SK-N-SH (cell line): ENCODE data around the gene NAV1. TPM values are rescaled to one million over a fixed set of nuclear protein-coding genes. Genes with fewer than 3 reads are reported as not detected.
A peak's percentile ranks its signal among the peaks of the same experiment; 100 is the strongest.

Experiments used
- CTCF ChIA-PET: fragments of 300-600, 350-600 bp; formaldehyde crosslinking; extraction: SDS; loops from one replicate; lab custom pipeline; 2021; lab: Yijun Ruan, JAX
- POLR2A ChIA-PET: fragments of 350-600 bp; sonication (Branson Sonifier 250); formaldehyde crosslinking; extraction: SDS; loops from one replicate; lab custom pipeline; 2020; ENCODE audit warnings: antibody characterized with exemption, inconsistent platforms; lab: Yijun Ruan, JAX
- DNase-seq: peaks from one replicate; pipeline ENCODE4 v3.0.0; 2012
- H2AFZ ChIP-seq: fragments of 200-600 bp; sonication (generic); 2 replicates; pipeline ENCODE4 v1.8.1; 2016; ENCODE audit warnings: antibody characterized with exemption, mild to moderate bottlenecking, low read depth
- H3F3A ChIP-seq: fragments of 200-600 bp; sonication (generic); replicated peaks from 2 replicates; pipeline ENCODE3; 2016; ENCODE audit warnings: antibody characterized with exemption, mild to moderate bottlenecking; ENCODE audit not compliant: insufficient read depth
- H3K27ac ChIP-seq, 2 experiments: fragments of 200-500 bp in 1 of 2; fragments of 200-600 bp in 1 of 2; sonication (Bioruptor generic) in 1 of 2; sonication (generic), shearing (Covaris generic) in 1 of 2; 2 replicates each; pipeline versions ENCODE4 v1.5.1 to v1.6.1; 2014 to 2016; ENCODE audit warnings: low read depth in 2 of 2, inconsistent platforms in 1 of 2, low read length in 1 of 2, mild to moderate bottlenecking in 1 of 2, mixed read lengths in 1 of 2
- H3K27me3 ChIP-seq: fragments of 200-600 bp; sonication (generic), shearing (Covaris generic); 2 replicates; pipeline ENCODE4 v1.6.1; 2016; ENCODE audit warnings: mixed run types; ENCODE audit not compliant: insufficient read depth
- H3K36me3 ChIP-seq, 2 experiments: fragments of 200-500 bp in 1 of 2; fragments of 200-600 bp in 1 of 2; sonication (Bioruptor generic) in 1 of 2; sonication (generic) in 1 of 2; replicated peaks in 1 of 2; 2 replicates each; pipeline versions ENCODE3 to v1.5.1; 2014 to 2016; ENCODE audit warnings: low read length in 1 of 2, mild to moderate bottlenecking in 1 of 2; ENCODE audit not compliant: insufficient read depth in 2 of 2, control insufficient read depth in 1 of 2
- H3K4me1 ChIP-seq, 2 experiments: fragments of 200-500 bp in 1 of 2; fragments of 200-600 bp in 1 of 2; sonication (Bioruptor generic) in 1 of 2; sonication (generic), shearing (Covaris generic) in 1 of 2; 2 replicates each; pipeline versions ENCODE4 v1.5.1 to v1.6.1; 2014 to 2016; ENCODE audit warnings: low read depth in 1 of 2, low read length in 1 of 2, mixed run types in 1 of 2; ENCODE audit not compliant: insufficient read depth in 2 of 2, control insufficient read depth in 1 of 2
- H3K4me2 ChIP-seq: fragments of 200-600 bp; sonication (generic), shearing (Covaris generic); 2 replicates; pipeline ENCODE4 v1.6.1; 2017; ENCODE audit warnings: mixed run types
- H3K4me3 ChIP-seq, 2 experiments: fragments of 200-500 bp in 1 of 2; fragments of 200-600 bp in 1 of 2; sonication (Bioruptor generic) in 1 of 2; sonication (generic), shearing (Covaris generic) in 1 of 2; 2 replicates each; pipeline versions ENCODE4 v1.5.1 to v1.8.1; 2014 to 2016; ENCODE audit warnings: low read depth in 2 of 2, inconsistent platforms in 1 of 2, low read length in 1 of 2, mild to moderate bottlenecking in 1 of 2, mixed read lengths in 1 of 2, moderate library complexity in 1 of 2
- H3K79me2 ChIP-seq: fragments of 200-600 bp; sonication (generic); 2 replicates; pipeline ENCODE4 v1.8.1; 2017; ENCODE audit warnings: mild to moderate bottlenecking; ENCODE audit not compliant: insufficient read depth
- H3K9ac ChIP-seq: fragments of 200-600 bp; sonication (generic); 2 replicates; pipeline ENCODE4 v1.6.1; 2017; ENCODE audit warnings: mixed run types
- H3K9me2 ChIP-seq: fragments of 200-600 bp; sonication (generic); 2 replicates; pipeline ENCODE4 v1.6.1; 2017; ENCODE audit warnings: mixed run types
- H3K9me3 ChIP-seq: fragments of 200-600 bp; sonication (generic); 2 replicates; pipeline ENCODE4 v1.6.1; 2017; ENCODE audit warnings: mixed run types, mild to moderate bottlenecking, moderate library complexity
- H4K20me1 ChIP-seq: fragments of 200-600 bp; sonication (generic); 2 replicates; pipeline ENCODE4 v1.6.1; 2017; ENCODE audit warnings: mild to moderate bottlenecking, mixed run types; ENCODE audit not compliant: insufficient read depth
- EZH2phosphoT487 ChIP-seq: fragments of 200-600 bp; sonication (generic); IDR thresholded peaks from 2 replicates; pipeline ENCODE4 v1.6.1; 2017; ENCODE audit warnings: low read depth, mixed run types, mild to moderate bottlenecking, antibody characterized with exemption, moderate library complexity, borderline replicate concordance
- FOXJ3 ChIP-seq: sonication (generic); formaldehyde crosslinking; IDR thresholded peaks from 2 replicates; pipeline ENCODE4 v1.5.1; 2020; ENCODE audit warnings: mild to moderate bottlenecking, missing genetic modification reagents
- GABPA ChIP-seq: IDR thresholded peaks from 2 replicates; pipeline ENCODE4 v1.4.0; 2012; ENCODE audit warnings: low read depth, mild to moderate bottlenecking
- JUND ChIP-seq: IDR thresholded peaks from 2 replicates; pipeline ENCODE4 v1.4.0; 2012
- MEF2A ChIP-seq: IDR thresholded peaks from 2 replicates; pipeline ENCODE4 v1.4.0; 2012; ENCODE audit warnings: low read depth, borderline replicate concordance
- POLR2AphosphoS5 ChIP-seq: IDR thresholded peaks from 2 replicates; pipeline ENCODE4 v1.6.1; 2012; ENCODE audit warnings: low read depth, low read length
- RAD21 ChIP-seq: IDR thresholded peaks from 2 replicates; pipeline ENCODE4 v1.6.1; 2012; ENCODE audit warnings: mild to moderate bottlenecking, low read length
- RFX5 ChIP-seq: IDR thresholded peaks from 2 replicates; pipeline ENCODE4 v1.6.1; 2012; ENCODE audit warnings: mild to moderate bottlenecking, improper control_type of control experiment, low read length
- SIN3A ChIP-seq: IDR thresholded peaks from 2 replicates; pipeline ENCODE4 v1.6.1; 2012; ENCODE audit warnings: low read depth, mild to moderate bottlenecking, low read length, moderate library complexity, borderline replicate concordance
- TCF12 ChIP-seq: IDR thresholded peaks from 2 replicates; pipeline ENCODE4 v1.4.0; 2012
- TEAD4 ChIP-seq: IDR thresholded peaks from 2 replicates; pipeline ENCODE4 v1.4.0; 2012; ENCODE audit warnings: mild to moderate bottlenecking, borderline replicate concordance; ENCODE audit not compliant: insufficient read depth
- WGBS: methylation state at CpG from one replicate; pipeline ENCODE4 v1.1.6; 2017; ENCODE audit warnings: low lambda C conversion rate; 5-methylcytosine and 5-hydroxymethylcytosine counted together
- polyA plus RNA-seq, 3 experiments: library from polyadenylated mRNA; depleted of rRNA; stranded (reverse); fragments of >200 nt; gene quantifications; 2 replicates each; pipeline ENCODE4 v1.2.3, GENCODE V29; 2012
- TF ChIP-seq, protein P1 (sequence below): fragments of 200-600 bp; sonication (generic); IDR thresholded peaks from 2 replicates; pipeline ENCODE4 v1.6.1; 2017; ENCODE audit warnings: antibody characterized with exemption, mild to moderate bottlenecking, moderate library complexity
- TF ChIP-seq, protein P2 (sequence below): IDR thresholded peaks from 2 replicates; pipeline ENCODE4 v1.4.0; 2012; ENCODE audit warnings: low read depth, borderline replicate concordance
- TF ChIP-seq, protein P3 (sequence below): fragments of 150-350 bp; IDR thresholded peaks from 2 replicates; pipeline ENCODE4 v1.6.1; 2017; ENCODE audit warnings: antibody characterized with exemption, low read length, low read depth, borderline replicate concordance

The NAV1 gene
- polyA plus RNA-seq, 1 of the 3 experiments (the other 2 are of a cell fraction), result 16.1 TPM

DNA sequence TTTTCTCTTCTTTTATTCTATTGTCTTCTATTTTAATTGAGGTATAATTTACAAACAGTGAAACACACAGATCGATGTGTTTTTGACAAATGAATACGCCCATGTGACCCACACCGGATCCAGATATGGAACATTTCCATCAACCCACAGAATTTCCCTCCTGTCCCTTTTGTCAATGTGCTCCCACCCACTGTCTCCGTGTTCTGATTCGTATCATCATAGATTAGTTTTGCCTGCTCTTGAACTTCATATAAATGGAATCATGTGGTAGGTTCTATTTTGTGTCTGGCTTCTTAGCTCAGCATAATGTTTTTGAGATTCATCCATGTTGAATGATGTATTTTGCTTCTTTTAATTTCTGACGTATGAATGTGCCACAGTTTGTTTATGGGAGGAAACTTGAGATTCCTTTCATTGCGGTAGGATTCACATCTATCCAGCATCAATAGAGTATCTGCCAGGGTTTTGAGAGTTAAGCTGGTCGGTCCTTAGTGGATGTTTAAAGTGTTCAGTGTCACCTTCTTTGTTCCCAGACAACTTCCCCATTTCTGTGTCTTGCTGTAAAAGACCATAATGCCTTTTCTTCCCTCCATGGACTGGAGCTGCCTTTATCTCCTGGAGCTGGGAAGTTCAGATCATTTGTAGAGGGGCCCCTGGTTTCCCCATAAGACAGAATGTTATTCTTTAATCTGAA is 14.7 kb downstream of the NAV1 start:
- H3F3A ChIP-seq, result peaks cover 59% of the 10 kb centered on the region
- CTCF ChIA-PET, result interaction anchor here (1.2 to 12.3 kb wide), 7 partner anchors 9 to 419 kb away, joined by 3 to 176 read pairs (median 10); partner anchors contain the start of gene NAV1
- peaks cover 46 to 63% of the 10 kb centered on the region in 2 experiments for H3K4me1 ChIP-seq
- peak overlapping the region; percentile 56 for H3K4me2 ChIP-seq
- peak overlapping the region; percentile 60 to 95 for H3K27ac ChIP-seq
- H3K9me3 ChIP-seq, result no peaks in the 10 kb centered on the region
- no peak overlapping the region for H2AFZ ChIP-seq
- H3K4me3 ChIP-seq, result 0 out of 4 replicates have a peak overlapping the region, but pooled peaks of 1 of the 2 experiments have one; percentile 1
- POLR2A ChIA-PET, result no interaction called here
- no peaks in the 10 kb centered on the region for H3K27me3 ChIP-seq
- H4K20me1 ChIP-seq, result peaks cover 43% of the 10 kb centered on the region
- 75% methylated on average over 8 of the region's 8 CpGs for WGBS
- H3K36me3 ChIP-seq, result peaks cover 0 to 8% of the 10 kb centered on the region in 2 experiments
- H3K9ac ChIP-seq, result peak overlapping the region; percentile 47; the same call in 1 of the 2 replicates
- no peaks in the 10 kb centered on the region for H3K9me2 ChIP-seq
- TF ChIP-seq, protein P1, sequence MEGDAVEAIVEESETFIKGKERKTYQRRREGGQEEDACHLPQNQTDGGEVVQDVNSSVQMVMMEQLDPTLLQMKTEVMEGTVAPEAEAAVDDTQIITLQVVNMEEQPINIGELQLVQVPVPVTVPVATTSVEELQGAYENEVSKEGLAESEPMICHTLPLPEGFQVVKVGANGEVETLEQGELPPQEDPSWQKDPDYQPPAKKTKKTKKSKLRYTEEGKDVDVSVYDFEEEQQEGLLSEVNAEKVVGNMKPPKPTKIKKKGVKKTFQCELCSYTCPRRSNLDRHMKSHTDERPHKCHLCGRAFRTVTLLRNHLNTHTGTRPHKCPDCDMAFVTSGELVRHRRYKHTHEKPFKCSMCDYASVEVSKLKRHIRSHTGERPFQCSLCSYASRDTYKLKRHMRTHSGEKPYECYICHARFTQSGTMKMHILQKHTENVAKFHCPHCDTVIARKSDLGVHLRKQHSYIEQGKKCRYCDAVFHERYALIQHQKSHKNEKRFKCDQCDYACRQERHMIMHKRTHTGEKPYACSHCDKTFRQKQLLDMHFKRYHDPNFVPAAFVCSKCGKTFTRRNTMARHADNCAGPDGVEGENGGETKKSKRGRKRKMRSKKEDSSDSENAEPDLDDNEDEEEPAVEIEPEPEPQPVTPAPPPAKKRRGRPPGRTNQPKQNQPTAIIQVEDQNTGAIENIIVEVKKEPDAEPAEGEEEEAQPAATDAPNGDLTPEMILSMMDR, result no peak
- TF ChIP-seq JUND, result no peak
- no peak for TF ChIP-seq TCF12
- no peak for TF ChIP-seq POLR2AphosphoS5
- TF ChIP-seq TEAD4, result no peak
- TF ChIP-seq RFX5, result no peak
- TF ChIP-seq SIN3A, result no peak
- TF ChIP-seq, protein P2, sequence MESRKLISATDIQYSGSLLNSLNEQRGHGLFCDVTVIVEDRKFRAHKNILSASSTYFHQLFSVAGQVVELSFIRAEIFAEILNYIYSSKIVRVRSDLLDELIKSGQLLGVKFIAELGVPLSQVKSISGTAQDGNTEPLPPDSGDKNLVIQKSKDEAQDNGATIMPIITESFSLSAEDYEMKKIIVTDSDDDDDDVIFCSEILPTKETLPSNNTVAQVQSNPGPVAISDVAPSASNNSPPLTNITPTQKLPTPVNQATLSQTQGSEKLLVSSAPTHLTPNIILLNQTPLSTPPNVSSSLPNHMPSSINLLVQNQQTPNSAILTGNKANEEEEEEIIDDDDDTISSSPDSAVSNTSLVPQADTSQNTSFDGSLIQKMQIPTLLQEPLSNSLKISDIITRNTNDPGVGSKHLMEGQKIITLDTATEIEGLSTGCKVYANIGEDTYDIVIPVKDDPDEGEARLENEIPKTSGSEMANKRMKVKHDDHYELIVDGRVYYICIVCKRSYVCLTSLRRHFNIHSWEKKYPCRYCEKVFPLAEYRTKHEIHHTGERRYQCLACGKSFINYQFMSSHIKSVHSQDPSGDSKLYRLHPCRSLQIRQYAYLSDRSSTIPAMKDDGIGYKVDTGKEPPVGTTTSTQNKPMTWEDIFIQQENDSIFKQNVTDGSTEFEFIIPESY, result no peak
- TF ChIP-seq EZH2phosphoT487, result no peak
- no peak for TF ChIP-seq RAD21
- TF ChIP-seq MEF2A, result no peak
- no peak for TF ChIP-seq FOXJ3 (CRISPR knock-in tag)
- no peak for TF ChIP-seq GABPA
- TF ChIP-seq, protein P3, sequence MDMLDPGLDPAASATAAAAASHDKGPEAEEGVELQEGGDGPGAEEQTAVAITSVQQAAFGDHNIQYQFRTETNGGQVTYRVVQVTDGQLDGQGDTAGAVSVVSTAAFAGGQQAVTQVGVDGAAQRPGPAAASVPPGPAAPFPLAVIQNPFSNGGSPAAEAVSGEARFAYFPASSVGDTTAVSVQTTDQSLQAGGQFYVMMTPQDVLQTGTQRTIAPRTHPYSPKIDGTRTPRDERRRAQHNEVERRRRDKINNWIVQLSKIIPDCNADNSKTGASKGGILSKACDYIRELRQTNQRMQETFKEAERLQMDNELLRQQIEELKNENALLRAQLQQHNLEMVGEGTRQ, result no peak
- peaks cover 100% of the 10 kb centered on the region for H3K79me2 ChIP-seq
- no peak for DNase-seq
